Cortex of kidney (tissue), 1 donor: Measurements from ENCODE around the gene KMT2B.
"Not testable (repeated sequence)": the region's sequence is repeated elsewhere in the genome, so short reads cannot be mapped to it uniquely, and the experiment has no call there.

Experiments used
- DNase-seq: peaks from one replicate; lab custom pipeline; 2025; lab: John Stamatoyannopoulos, UW

The KMT2B gene, protein sequence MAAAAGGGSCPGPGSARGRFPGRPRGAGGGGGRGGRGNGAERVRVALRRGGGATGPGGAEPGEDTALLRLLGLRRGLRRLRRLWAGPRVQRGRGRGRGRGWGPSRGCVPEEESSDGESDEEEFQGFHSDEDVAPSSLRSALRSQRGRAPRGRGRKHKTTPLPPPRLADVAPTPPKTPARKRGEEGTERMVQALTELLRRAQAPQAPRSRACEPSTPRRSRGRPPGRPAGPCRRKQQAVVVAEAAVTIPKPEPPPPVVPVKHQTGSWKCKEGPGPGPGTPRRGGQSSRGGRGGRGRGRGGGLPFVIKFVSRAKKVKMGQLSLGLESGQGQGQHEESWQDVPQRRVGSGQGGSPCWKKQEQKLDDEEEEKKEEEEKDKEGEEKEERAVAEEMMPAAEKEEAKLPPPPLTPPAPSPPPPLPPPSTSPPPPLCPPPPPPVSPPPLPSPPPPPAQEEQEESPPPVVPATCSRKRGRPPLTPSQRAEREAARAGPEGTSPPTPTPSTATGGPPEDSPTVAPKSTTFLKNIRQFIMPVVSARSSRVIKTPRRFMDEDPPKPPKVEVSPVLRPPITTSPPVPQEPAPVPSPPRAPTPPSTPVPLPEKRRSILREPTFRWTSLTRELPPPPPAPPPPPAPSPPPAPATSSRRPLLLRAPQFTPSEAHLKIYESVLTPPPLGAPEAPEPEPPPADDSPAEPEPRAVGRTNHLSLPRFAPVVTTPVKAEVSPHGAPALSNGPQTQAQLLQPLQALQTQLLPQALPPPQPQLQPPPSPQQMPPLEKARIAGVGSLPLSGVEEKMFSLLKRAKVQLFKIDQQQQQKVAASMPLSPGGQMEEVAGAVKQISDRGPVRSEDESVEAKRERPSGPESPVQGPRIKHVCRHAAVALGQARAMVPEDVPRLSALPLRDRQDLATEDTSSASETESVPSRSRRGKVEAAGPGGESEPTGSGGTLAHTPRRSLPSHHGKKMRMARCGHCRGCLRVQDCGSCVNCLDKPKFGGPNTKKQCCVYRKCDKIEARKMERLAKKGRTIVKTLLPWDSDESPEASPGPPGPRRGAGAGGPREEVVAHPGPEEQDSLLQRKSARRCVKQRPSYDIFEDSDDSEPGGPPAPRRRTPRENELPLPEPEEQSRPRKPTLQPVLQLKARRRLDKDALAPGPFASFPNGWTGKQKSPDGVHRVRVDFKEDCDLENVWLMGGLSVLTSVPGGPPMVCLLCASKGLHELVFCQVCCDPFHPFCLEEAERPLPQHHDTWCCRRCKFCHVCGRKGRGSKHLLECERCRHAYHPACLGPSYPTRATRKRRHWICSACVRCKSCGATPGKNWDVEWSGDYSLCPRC (N-terminal part only)

DNA sequence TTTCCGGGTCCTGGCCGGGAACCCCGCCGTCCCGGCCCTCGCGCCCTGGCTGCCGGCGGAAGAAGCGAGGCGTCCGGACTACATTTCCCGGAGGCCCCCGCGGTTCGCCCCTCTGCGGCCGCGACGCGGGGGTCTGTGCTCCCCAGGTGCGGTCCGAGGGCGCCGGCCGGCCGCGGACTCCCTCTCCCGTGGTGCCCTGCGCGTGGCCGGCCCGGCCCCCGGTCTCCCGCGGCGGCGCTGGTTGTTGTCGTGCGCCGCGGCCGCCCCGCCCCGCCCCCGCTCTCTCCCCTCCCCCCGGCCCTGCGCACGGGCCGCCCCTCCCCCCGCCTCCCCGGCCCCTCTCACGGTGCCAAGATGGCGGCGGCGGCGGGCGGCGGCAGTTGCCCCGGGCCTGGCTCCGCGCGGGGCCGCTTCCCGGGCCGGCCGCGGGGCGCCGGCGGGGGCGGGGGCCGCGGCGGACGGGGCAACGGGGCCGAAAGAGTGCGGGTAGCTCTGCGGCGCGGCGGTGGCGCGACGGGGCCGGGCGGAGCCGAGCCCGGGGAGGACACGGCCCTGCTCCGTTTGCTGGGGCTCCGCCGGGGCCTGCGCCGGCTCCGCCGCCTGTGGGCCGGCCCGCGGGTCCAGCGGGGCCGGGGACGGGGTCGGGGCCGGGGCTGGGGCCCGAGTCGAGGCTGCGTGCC, at the start of gene KMT2B:
TSS of gene KMT2B (plus strand) at position 339 of the 680 bp plus-strand sequence. CDS start at position 355, 16 bp downstream.
- DNase-seq, result no peak

DNA sequence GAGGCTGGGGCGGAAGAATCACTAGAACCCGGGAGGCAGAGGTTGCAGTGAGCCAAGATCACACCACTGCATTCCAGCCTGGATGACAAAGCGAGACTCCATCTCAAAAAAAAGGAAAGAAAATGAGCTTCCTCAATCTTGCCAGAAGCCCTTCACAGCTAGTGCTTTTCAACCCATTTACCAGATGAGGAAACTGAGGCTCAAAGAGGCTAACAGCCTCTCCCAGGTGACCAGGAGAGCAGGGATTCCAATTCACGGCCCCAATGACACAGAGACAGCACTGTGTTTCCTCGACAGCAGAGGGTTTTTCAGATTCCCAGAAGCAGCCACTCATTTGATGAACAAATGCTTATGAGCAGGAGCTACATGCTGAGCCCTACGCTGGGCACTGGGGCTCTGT, 48.2 kb upstream of the KMT2B start:
- DNase-seq, result no peak

DNA sequence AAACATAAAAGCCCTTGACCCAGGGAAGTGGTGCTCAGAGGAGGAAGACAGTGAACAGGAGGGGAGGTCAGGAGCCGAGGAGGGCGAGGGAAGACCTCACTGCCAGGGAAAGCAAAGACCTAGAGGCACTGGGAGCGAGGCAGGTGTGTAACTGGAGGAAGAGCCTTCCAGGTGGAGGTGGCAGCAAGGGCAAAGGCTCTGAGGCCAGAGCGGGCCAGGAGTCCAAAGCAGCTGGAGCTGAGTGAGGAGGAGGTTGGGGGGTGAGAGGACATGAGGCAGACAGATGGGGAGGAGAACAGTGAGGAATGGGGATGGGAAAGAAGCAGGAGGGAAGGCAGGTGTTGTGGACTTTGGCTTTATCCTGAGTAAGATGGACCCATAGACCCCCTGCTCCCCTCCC, 47.8 kb upstream of the KMT2B start:
- DNase-seq, result no peak

DNA sequence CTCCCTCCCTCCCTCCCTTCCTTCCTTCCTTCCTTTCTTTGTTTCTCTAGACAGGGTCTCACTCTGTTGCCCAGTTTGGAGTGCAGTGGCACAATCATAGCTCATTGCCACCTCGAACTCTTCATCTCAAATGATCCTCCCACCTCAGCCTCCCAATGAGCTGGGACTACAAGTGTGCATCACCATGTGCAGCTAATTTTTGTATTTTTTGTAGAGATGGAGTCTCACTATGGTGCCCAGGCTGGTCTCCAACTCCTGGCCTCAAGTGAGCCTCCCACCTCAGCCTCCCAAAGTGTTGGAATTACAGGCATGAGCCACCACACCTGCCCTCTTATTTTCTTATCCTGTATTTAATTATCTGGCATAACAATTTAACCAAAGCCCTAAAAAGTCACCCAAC, 47.1 kb upstream of the KMT2B start:
- no peak for DNase-seq

DNA sequence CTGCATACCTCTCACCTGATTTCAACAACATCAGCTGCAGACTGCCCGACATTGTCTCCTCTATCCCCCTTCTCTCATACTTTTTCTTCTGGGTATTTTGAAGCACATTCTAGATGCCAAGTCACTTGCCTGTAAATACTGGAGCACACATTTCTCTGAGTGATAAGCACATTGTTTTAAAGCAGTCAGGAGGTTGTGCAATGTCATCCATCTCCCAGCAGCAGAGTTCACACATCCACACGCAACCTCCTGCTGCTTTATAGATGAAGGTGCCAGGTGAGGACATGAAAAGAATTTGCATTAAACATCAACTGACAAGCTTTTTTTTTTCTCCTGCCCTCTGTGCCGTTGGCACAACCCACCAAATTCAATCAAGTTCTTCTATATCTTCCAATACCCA, 46.0 kb upstream of the KMT2B start:
- no peak for DNase-seq

DNA sequence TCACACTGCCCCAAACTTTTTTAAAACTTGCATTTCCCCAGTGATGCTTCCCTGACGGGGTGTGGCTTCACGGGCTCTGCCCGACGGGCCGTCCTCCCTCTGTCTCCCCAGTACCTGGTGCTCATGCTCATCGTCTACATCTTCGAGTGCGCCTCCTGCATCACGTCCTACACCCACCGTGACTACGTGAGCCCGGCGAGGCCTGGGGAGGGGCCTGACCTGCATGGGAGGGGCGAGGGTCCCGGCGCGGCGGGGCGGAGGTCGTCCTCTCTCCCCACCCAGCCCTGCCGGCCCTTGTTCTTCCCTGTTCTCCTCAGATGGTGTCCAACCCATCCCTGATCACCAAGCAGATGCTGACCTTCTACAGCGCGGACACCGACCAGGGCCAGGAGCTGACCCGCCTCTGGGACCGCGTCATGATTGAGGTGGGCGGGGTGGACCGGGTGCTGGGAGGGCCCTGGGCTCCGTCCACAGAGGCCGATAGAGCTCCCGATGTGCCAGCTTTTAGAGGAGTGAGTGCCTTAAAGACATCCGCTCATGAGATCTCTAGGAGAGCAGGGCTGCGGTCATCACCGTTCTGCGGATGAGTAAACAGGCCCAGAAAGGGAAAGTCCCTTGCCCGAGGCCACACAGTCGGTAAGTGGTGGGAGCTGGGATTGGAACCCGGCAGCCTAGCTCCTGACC, 44.5 kb upstream of the KMT2B start:
- no peak for DNase-seq

DNA sequence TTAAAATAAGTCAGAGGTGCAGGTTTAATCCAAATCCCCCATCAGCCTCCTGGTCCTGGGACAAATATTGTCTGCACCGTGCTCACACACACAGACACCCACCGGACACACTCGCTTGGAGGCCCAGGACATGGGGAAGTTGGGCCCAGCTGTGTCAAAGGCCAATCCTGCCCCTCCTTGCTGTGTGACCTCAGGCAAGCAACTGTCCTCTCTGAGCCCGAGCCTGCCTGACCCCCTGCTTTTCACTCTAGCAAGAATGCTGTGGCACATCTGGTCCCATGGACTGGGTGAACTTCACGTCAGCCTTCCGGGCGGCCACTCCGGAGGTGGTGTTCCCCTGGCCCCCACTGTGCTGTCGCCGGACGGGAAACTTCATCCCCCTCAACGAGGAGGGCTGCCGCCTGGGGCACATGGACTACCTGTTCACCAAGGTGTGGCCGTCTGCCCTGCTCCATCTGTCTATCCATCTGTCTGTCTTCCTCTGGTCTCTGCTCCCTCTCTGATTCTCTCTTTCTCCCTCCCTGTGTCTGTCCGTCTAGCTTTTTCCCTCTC, 42.1 kb upstream of the KMT2B start:
- DNase-seq, result no peak

DNA sequence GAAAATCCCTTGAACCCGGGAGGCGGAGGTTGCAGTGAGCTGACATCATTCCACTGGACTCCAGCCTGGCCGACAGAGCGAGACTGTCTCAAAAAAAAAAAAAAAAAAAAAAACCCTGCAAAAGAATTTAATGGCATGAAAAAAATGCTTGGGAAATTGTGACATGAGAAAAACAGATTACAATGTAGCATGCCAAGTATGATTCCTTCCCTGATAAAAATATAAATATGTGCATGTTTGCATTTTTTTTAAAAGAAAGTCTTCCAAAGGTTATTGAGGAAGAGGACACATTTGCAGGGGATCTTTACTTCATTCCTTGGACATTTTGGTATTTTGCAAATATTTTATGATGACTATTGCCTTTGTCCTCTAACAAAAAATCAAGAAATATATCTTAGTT, 28.0 kb upstream of the KMT2B start:
- DNase-seq, result no peak

DNA sequence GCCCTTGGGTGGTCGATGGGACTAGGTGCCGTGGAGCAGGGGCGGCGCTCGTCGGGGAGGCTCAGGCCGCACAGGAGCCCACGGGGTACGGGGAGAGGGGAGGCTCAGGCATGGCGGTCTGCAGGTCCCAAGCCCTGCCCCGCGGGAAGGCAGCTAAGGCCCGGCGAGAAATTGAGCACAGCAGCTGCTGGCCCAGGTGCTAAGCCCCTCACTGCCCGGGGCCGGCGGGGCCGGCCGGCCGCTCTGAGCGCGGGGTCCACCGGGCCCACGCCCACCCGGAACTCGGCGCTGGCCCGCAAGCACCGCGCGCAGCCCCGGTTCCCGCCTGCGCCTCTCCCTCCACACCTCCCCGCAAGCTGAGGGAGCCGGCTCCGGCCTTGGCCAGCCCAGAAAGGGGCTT, 26.7 kb upstream of the KMT2B start:
- not testable (repeated sequence) for DNase-seq

DNA sequence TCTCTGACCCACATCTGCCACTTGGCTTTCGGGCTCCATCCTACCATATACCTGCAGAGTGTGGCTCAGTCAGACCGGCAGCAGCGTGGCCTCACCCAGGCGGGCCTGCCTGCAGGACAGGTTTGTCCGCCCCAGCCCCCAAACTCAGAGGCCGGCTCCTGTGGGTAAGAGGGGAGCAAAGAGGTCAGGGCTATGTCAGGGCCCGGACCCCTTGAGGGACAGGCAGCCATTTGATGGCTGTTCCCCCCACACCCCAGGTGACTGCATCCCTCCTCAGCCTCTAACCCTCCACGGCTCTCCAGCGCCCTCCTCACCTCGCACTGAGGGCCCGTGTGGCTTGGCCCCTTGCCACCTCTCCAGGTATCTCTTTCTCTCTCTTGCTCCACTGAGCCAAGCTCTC, 25.8 kb upstream of the KMT2B start:
- DNase-seq, result no peak

DNA sequence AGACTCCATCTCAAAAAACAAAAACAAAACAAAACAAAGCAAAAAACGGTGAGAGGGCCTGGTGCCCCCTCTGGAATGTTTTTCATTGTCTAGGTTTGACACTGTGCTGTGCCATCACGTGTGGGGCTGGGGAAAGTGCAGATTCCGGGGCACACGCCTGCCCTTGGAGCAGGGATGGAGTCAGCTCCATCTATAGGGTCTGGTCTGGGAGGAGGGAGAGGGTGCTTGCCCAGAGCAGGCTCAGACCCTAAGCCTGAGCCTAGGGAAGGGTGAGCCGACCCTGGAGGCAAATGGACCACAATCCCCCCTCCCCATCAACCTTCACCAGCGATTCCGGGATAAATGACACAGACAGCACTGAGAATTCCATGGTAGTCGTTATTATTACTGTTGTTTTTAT, 24.4 kb upstream of the KMT2B start:
- no peak for DNase-seq

DNA sequence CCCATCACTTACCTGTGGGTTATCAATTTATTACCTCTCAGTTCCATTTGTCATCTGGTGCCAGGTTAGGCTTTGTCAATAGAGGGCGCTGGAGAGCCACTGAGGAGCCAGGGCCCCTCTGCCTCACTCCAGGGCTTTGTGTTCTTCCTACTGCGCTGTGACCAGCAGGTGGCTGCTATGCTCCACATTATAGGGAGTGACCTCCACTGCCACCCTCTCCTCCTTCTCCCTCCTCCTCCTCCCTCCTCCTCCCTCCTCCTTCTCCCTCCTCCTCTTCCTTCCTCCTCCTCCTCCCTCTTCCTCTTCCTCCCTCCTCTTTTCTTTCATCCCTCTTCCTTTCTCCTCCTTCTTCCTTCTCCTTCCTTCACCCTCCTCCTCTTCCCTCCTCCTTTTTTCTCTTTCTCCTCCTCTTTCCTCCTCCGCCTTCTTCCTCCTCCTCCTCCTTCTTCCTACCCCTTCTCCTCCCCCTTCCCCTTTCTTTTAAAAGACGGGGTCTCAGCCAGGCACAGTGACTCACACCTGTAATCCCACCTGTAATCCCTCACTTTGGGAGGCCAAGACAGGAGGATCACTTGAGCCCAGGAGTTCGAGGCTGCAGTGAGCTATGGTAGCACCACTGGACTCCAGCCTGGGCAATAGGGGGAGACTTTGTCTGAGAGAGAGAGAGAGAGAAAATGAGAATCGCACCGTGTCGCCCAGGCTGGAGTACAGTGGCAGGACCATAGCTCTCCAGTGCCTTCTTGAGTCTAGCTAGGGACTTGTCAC, 23.8 kb upstream of the KMT2B start:
- DNase-seq, result no peak

DNA sequence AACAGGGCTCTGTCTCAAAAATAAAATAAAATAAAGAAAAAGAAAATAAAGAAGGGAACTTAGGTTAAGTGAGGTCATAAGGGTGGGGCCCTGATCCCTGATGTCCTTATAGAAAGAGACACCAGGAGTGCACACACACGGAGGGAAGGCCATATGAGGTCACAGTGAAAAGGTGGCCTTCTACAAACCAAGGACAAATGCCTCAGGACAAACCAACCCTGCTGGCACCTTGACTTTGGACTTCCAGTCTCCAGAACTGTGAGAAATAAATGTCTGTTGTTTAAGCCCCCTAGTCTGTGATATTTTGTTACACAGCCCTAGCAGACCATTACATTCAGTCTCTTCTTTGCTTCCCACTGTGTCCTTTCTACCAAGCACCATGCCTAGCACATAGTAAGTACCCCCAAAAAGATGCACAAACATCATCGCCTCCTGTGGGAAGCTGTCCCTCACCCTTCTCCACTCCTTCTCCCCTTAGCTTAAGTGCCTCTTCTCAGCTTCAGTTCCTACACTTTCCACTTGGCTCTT, 21.8 kb upstream of the KMT2B start:
- no peak for DNase-seq

DNA sequence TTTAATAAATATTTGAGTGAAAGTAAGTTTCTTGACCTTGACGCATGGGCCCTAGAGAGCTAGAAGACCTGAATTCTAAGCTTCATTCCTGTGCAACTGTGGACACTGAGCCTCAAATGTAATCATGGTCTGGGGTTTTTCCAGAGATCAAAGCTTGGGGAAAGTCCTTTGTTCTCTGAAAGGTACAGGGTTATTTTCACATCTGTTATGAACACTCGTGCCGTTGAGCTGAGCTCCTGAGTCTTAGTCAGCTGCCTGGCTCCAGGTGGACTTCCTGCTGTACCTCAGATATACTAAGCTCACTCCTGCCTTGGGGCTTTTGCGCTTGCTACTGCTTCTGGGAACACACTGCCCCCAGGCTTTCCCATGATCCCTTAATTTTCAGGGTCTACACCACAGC, 21.0 kb upstream of the KMT2B start:
- no peak for DNase-seq

DNA sequence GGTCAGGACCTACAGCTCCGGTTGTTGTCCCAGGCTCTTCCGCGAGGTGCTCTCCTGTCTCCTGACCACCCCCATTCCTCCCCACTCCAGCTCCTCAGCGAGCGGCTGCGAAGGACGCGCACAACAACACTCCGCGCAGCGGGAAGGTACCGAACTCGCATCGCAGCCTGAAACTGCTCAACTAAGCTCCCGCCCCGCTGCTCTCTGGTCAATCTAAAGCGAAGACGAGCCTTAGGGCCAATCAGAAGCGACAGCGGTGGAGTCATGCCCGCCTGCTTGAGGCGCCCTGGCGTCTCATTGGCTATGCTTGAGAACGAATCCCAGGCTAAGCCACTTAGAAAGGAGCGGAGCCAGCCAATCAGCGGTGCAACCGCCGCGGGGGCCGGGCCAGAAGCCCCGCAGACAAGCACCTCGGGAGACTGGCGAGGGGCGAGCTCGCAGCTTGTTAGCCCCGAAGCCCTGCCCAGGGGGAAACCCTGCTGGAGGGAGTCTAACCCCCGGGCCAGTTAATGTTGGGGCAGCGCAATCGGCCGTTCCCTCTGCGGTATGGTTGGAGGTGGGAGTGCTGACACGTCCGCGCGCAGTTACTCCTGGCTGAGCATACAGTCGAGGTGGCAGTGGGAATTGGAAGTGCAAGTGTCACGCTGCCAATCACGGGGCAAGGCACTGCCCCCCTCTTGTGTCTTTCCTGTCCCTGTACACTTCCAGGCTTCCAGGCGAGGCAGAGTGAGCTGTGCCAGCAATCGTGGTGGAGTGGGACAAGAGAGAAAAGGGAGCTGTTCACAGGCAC, 15.4 kb upstream of the KMT2B start:
- no peak for DNase-seq

DNA sequence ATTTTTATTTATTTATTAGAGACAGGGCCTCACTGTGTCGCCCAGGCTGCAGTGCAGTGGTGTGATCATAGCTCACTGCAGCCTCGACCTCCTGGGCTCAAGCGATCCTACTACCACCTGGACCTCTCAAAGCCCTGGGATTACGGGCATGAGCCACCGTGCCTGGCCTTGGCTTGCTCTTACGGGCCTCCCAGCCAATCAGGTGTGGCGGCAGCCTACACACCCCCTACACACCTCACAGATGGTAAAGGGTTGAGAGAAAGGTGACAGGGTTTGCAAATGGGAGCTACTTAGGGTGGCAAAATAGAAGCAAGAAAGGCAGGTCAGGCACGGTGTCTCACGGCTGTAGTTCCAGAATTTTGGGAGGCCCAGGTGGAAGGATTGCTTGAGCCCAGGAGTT, 14.5 kb upstream of the KMT2B start:
- no peak for DNase-seq

DNA sequence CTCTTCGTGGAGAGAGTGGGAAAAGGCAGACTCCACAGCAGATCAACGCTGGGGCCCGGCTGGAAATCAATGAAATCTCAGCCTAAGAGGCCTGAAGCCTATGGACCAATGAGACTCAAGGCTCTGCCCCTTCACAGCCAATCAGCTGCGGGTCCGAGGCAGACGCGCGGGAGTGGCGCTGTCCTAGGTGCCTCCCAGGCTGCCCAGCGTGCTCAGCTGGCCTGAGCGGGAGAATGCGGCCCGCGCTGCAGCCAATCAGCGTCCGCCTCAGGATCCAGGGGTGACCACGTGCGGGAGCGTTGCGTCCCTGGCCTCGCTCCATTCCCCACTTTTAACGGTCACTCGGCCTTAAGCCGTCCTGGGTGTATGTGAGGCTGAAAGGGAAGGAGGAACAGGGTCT, 13.6 kb upstream of the KMT2B start, which contains the start of gene ZBTB32:
TSS of gene ZBTB32 (plus strand) at position 341 of the 400 bp plus-strand sequence. CDS start 10,069 bp downstream, outside the sequence.
- no peak for DNase-seq

DNA sequence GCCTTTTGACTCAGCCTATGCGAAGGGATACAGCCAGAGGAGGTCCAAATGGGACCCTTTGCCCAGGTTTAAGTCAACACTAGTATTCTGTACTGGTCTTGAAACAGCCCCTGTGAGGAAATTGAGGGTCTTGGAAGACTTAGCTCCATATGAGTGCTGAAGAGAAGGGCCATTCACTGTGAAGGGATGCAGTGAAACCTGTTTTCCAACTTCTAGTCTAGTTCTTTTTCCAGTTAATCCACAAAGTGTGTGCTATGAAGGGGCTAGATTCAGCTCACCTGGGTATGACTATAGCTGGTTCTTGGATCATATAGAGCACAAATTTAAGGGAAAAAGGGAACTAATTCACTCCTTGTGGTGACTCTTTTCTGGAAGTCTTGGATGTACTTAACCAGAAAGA, 9.4 kb upstream of the KMT2B start:
- DNase-seq, result no peak
